Measurements from ENCODE around the gene PLXNA1. TPM values are rescaled to one million over a fixed set of nuclear protein-coding genes. Genes with fewer than 3 reads are reported as not detected.

The PLXNA1 gene
- total RNA-seq, 1 donor from 2014 or later = 6.9 TPM

DNA sequence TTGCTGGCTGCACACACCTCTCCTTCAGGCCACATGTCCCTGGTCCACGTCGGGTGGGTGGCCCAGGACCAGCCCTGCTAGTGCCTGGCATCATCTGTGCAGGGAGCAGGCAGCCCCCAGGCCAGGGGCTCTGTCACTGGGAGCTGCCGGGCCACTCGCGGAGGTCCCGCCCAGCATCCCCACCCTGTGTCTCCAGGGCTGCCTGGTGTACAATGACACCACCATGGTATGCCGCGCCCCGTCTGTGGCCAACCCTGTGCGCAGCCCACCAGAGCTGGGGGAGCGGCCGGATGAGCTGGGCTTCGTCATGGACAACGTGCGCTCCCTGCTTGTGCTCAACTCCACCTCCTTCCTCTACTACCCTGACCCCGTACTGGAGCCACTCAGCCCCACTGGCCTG lies 34.3 kb downstream of the PLXNA1 start:
- intact Hi-C loops (cut with micrococcal nuclease) = no loop called here

DNA sequence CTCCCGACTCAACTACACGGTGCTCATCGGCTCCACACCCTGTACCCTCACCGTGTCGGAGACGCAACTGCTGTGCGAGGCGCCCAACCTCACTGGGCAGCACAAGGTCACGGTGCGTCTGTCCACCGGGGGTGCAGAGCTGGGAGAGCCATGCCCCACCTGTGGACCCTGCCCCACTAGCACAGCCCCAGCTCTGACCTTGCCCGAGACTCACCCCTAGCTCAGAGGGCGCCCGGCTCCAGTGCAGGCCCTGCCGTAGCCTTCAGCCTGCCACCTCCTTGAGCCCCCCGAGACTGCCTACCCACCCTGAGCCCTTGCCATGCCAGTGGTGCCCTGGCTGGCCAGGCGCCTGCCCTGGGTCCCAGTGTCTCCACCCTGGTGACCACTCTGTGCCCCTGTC lies 34.9 kb downstream of the PLXNA1 start:
- intact Hi-C loops (cut with micrococcal nuclease) = no loop called here

DNA sequence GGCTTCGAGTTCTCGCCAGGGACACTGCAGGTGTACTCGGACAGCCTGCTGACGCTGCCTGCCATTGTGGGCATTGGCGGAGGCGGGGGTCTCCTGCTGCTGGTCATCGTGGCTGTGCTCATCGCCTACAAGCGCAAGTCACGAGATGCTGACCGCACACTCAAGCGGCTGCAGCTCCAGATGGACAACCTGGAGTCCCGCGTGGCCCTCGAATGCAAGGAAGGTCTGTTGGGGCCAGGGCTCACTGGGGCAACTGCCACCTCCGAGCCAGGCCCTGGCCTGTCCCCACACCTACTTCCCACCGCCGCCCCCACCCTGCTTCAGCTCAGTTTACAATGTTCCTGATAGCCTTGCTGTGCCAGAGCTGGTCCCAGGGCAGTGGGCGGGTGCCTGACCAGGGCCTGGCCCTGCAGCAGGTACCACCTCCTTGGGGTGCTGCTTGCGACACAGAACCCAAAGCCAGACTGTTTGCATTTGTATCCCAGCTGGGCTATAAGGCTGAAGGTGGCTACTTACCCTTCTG lies 35.5 kb downstream of the PLXNA1 start:
- intact Hi-C loops (cut with micrococcal nuclease) = no loop called here

DNA sequence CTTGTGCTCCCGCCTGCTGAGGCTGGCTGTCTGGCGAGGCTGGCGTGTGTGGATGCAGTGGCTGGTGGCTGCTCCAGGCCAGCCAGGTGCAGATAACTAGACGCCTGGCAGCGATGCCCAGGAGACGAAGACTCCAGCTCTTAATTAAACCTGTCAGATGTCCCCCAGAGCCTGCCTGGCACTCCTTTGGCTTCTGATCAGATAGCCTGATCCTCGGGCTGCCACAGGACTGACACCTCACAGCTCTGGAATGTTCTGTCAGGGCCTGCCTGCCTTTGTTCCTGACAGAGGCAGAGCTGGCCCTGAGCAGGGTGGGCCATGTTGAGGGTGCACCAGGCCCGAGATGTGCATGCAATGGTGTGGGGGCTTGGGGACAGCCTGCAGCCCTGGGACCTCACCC lies 36.5 kb downstream of the PLXNA1 start:
- intact Hi-C loops (cut with micrococcal nuclease) = no loop called here

DNA sequence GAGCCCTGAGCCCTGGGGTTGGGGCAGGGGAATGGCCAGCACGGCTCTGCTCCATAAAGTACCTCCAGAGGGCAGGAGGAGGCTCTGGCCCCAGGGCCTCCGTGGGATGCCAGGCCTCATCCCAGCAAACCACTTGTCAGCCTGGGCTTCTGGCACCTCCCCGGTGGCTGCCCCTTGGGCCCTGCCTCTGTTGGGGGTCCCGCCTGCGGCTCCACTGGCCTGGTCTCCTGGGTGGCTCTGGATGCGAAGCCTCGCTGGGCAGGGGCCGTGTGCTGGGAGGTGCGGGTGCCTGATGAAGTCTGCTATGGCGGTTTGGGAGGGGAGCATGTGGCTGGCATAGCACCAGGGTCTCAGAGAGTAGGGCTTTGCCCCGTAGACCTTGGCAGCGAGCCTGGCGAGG lies 37.6 kb downstream of the PLXNA1 start:
- intact Hi-C loops (cut with micrococcal nuclease) = no loop called here

DNA sequence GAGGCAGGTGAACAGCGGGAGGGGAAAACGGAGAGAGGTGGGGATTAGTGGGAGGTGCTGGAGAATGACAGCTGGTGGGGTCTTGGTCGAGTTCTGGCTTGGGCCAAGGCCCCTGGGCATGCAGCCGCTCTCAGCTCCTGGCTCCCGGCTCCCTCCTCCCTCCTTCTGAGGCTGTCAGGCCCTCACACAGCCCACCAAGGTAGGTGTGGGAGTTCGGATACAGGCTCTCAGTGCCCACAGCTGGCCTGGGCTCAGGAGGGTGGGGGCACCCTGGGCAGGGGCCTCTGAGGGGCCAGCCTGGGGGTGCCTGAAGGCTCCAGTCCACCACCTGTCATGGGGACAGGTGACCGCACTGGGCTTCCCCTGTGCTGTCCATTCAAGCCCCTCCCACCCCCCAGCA lies 39.9 kb downstream of the PLXNA1 start:
- intact Hi-C loops (cut with micrococcal nuclease) = no loop called here

DNA sequence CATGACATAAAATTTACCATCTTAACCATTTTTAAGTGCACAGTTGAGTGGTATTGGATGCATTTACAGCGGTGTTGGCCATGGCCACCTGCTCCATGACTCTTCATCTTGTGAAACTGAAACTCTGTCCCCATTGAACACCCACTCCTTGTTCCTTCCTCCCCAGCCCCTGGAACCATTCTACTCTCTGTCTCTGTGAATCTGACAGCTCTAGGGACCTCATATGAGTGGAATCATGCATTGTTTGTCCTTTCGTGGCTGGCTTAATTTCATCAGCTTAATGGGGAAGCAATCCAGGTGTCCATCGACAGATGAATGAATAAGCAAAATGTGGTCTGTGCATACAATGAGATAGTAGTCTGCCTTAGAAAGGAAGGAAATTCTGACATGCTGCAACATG lies 42.5 kb downstream of the PLXNA1 start:
- intact Hi-C loops (cut with micrococcal nuclease) = no loop called here

DNA sequence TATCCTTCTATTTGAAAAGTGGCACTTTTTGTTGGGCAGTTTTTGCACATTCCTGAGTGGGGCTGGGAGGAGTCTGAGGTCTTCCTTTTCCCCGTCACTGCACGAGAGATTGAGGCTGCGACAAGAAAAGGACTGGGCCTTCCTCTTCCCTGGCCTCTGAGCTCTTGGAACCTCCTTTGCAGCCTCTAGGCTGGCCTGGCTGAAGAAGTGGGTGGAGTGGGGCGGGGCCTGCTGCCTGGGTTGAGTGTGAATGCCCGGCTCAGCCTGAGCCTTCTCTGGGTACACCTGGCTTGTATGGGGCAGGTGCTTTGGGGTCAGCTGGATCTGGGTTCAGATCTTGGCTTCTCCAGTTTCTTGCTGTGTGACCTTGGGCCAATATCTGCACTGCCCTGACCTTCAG lies 43.1 kb downstream of the PLXNA1 start:
- intact Hi-C loops (cut with micrococcal nuclease) = no loop called here

DNA sequence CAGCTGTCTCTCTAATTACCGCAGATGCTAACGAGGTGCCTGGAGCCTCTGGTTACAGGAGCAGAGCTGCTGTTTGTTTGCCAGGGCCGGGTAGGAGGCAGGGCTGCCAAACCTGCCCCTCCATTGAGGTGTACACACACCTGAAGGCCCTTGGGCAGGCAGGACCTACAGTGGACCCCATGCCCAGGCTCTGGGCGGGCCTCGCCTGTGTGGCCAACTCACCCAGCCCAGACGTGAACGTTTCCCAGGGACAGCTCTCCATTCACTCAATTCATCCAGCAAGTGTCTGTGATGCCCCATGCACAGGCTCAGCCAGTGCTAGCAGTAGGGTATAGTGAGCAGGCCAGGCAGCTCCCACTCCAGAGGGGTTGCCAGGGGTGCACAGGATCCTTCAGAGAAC lies 43.7 kb downstream of the PLXNA1 start:
- intact Hi-C loops (cut with micrococcal nuclease) = no loop called here

DNA sequence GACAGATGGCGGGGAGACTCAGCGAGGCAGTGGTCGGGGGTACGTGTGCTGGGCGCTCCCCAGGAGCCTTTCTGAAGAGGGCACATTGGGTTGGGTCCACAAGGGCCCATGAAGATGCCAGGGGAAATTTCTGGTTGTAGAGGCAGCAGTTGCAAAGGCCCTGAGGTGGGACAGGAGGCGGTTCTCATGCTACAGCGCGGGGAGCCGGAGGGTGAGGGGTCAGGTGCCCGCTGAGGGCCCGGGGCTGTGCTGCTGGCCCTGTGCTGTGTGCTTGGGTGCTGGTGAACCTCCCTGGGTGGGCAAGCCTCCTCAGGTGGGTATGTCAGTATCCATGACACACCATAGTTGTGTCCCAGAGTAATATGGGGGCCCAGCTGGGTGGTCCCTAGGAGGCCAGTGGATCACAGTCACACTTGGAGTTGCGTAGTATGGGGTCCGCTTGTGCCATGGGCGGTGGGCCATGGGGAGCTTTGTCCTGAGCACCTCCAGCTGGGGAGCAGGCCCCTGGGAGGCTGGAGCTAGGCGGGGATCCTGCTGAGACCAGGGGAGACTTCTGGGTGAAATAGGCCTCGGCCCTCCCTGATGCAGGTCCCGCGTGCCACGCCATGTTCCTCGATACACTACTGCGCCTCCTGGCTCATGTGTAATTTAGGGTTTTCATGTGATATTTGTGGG lies 44.3 kb downstream of the PLXNA1 start:
- intact Hi-C loops (cut with micrococcal nuclease) = no loop called here

DNA sequence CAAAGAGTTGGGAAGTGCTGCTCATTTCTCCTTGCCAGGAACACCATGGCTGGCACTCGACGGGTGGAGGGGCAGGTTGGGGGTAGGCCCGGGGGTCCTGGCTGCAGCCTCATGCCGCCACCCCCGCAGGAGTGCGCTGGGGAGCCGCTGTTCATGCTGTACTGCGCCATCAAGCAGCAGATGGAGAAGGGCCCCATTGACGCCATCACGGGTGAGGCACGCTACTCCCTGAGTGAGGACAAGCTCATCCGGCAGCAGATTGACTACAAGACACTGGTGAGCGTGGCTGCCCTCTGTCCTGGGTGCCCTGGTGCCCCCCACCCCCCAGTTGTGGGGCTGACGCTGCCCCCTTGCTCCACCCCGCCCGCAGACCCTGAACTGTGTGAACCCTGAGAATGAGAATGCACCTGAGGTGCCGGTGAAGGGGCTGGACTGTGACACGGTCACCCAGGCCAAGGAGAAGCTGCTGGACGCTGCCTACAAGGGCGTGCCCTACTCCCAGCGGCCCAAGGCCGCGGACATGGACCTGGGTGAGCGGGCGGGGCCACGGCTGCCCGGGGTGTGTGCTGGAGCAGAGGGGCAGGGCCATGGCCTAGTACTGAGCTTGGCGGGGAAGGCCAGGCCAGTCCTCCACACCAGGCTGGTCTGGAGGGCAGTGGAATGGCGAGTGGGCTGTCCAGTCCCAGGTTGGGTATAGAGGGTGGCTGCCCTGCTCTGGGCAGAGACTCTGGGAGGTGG lies 45.1 kb downstream of the PLXNA1 start:
- intact Hi-C loops (cut with micrococcal nuclease) = no loop called here

DNA sequence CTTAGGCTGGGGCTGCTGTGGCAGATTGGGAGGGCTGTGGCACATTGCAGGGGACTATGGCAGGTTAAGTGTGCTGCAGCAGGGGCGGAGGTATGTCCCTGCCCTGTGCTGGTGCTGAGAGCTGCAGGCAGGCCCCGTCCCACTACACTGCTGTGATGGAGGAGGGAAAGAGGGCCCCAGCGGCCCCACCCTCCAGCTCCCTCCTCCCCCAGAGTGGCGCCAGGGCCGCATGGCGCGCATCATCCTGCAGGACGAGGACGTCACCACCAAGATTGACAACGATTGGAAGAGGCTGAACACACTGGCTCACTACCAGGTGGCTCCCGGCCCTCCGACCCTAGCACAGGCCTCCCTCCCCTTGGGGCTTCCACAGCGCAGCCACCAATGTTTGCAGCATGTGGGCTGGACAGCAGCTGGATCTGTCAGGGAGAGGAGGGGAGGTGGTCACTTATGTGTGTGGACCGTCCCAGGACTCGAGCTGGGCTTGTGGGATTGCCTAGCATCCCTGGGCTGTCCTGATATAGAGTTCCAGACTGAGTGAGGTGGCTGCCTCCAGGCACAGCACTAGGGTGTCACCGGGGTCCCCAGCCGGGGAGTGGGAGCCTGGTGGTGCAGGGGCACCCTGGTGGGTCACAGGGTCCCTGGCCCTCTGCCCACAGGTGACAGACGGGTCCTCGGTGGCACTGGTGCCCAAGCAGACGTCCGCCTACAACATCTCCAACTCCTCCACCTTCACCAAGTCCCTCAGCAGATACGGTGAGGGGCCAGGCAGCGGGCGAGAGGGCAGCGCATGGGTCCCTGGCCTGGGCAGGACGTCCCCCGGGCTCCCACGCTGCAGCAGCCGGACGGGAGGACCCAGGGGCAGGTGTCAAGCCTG lies 46.1 kb downstream of the PLXNA1 start:
- intact Hi-C loops (cut with micrococcal nuclease) = no loop called here

DNA sequence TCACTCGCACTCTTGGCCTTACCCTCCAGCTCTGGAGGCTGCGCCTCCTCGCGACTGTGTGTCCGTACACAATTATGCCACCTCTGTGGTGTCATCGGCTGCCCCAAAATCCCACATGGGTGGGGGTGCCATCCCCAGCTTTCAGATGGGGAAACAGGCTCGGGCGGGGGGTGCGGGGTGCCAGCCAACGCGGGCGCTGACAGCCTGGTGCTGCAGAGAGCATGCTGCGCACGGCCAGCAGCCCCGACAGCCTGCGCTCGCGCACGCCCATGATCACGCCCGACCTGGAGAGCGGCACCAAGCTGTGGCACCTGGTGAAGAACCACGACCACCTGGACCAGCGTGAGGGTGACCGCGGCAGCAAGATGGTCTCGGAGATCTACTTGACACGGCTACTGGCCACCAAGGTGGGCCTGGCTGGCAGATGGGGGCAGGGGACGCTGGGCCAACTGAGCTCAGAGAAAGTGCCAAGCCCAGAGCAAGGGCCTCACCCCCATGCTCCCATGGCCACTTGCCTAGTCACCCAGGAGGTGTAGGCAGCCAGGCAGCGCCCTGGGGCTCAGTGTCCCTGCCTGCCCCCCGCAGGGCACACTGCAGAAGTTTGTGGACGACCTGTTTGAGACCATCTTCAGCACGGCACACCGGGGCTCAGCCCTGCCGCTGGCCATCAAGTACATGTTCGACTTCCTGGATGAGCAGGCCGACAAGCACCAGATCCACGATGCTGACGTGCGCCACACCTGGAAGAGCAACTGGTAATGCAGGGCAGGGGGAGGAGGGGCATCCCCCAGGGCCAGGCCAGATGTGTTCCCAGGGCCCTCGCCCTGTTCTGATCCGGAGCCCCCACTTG lies 47.0 kb downstream of the PLXNA1 start:
- intact Hi-C loops (cut with micrococcal nuclease) = no loop called here

DNA sequence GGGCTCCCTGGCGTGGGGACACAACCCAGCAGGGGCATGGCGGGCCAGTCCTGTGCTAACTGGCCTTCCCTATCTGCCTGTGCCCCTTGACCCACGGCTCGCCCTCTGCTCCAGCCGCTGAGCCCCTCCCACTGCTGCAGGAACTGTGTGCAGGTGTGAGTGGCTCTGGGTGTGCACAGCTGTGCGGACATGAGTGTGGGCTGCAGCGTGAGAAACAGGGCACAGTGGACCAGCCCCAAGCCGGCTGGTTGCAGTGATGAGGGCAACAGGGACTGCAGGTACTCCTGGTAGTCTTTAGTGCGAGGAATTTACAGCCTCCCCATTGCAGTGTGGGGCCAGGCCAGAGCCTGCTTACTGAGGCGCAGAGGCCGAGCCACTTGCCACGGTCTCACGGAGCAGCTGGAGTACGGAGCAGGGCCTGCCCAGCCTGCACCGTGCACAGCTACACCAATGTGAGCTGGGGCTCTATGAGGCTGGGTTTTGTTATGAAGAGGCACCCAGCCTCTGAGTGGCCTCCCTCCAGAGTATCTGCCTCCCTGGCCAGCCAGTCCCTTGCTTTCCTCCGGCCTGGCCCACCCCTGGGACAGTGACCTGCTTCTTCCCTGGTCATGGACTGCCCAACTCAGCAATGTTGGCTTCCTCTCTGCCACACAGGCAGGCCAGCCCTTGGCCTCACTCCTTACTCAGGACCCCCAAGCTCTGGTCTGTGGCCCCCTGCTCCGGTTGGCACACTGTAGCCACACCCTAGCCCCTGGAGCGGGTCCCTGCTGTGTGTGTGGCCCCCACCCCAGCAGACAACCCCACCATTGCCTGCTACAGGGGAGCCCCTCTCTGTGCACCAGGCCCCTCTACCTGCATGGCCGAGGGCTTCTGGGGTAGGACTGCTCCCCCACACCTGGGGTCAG lies 47.8 kb downstream of the PLXNA1 start:
- intact Hi-C loops (cut with micrococcal nuclease) = no loop called here

DNA sequence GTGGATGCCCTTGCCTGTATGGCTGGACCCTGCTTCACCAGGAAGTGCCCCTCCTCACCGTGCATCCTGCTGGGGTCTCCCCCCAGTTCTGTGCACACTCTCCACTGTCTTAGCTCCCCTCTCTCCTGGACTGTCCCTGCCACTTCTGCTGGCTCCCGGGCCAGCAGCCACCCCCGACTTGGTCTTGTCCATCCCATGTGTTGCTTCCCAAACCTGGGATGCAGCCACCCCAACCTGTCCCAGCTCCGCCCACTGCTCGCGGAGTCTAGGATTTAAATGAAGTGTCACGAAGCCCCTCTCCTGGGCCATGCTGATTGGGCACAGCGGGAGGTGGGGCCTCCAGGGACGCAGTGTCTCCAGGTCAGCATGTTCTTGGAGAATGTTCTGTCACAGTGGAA lies 48.5 kb downstream of the PLXNA1 start:
- intact Hi-C loops (cut with micrococcal nuclease) = no loop called here

DNA sequence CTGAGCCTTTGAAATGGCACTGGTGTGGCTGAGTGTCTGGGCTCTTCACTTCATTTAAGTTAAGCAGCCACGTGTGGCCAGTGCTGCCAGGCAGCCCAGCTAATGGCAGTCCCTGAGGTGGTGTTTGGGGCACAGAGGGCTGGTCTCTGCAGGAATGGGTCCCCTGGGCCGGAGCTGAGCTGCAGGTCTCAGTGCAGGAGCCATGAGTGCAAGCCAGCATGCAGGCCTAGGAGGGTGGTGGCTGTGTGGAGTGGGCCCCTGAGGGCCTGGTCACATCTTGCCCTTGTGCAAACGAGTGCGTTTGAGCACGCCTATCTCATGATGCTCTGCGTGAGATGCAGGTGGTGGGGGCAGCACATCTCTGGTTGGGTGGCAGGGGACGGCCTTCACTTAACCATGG lies 48.9 kb downstream of the PLXNA1 start:
- intact Hi-C loops (cut with micrococcal nuclease) = no loop called here

DNA sequence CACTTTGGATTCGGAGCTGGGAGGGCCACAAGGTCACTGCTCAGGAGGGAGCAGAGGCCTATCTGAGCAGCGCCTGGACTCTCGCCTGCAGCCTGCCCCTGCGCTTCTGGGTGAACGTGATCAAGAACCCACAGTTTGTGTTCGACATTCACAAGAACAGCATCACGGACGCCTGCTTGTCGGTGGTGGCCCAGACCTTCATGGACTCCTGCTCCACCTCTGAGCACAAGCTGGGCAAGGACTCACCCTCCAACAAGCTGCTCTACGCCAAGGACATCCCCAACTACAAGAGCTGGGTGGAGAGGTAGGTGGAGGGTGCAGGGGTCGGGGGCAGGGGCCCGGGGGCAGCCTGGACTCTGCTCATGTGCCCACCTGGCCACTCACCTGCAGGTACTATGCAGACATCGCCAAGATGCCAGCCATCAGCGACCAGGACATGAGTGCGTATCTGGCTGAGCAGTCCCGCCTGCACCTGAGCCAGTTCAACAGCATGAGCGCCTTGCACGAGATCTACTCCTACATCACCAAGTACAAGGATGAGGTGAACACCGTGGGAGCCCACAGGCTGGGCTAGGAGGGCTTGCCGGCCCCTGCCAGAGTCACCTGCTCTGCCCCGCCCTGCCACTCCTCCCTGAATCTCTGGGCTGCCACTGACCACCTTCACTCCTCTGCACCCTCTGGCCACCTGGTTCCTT lies 49.5 kb downstream of the PLXNA1 start:
- intact Hi-C loops (cut with micrococcal nuclease) = no loop called here
